Sigmoid colon (tissue), 7 donors: Measurements from ENCODE around the gene MBP. TPM values are rescaled to one million over a fixed set of nuclear protein-coding genes. Genes with fewer than 3 reads are reported as not detected.

Source experiments
- DNase-seq: peaks from one replicate; pipeline ENCODE4 v3.0.0-alpha.2; 2019
- H3K27ac ChIP-seq, 4 donors: fragments of 200-600 bp; sonication (generic); one replicate each; pipeline ENCODE4 v1.5.1; 2016 to 2019; ENCODE audit warnings: mild to moderate bottlenecking in 1 of 4
- H3K27me3 ChIP-seq, 3 donors: fragments of 200-600 bp; sonication (generic); one replicate each; pipeline ENCODE4 v1.5.1; 2019; ENCODE audit warnings: mild to moderate bottlenecking in 1 of 3
- H3K36me3 ChIP-seq, 4 donors: fragments of 200-600 bp; sonication (generic); one replicate each; pipeline ENCODE4 v1.5.1; 2016 to 2019
- H3K4me1 ChIP-seq, 4 donors: fragments of 200-600 bp; sonication (generic); one replicate each; pipeline ENCODE4 v1.5.1; 2017 to 2019
- H3K4me3 ChIP-seq, 4 donors: fragments of 200-600 bp; sonication (generic); one replicate each; pipeline ENCODE4 v1.5.1; 2017 to 2019; ENCODE audit warnings: mild to moderate bottlenecking in 2 of 4, moderate library complexity in 1 of 4
- H3K9me3 ChIP-seq, 4 donors: fragments of 200-600 bp in 3 of 4; sonication (generic) in 3 of 4; one replicate each; pipeline versions ENCODE4 v1.5.1 to v1.6.1; 2013 to 2019
- CTCF ChIP-seq, 4 experiments: fragments of 450-650 bp in 3 of 4; fragments of 200-600 bp in 1 of 4; IDR thresholded peaks; one replicate each; pipeline ENCODE4 v1.5.1; 2016 to 2019; ENCODE audit warnings: antibody characterized with exemption in 4 of 4, mild to moderate bottlenecking in 3 of 4, moderate library complexity in 2 of 4
- EP300 ChIP-seq, 4 donors: sonication (generic); formaldehyde crosslinking; IDR thresholded peaks; one replicate each; pipeline ENCODE4 v1.6.1; 2017; ENCODE audit warnings: antibody characterized with exemption in 4 of 4
- POLR2A ChIP-seq, 2 donors: fragments of 450-650 bp; IDR thresholded peaks; one replicate each; pipeline ENCODE4 v1.6.1; 2016; ENCODE audit warnings: antibody characterized with exemption in 2 of 2, mild to moderate bottlenecking in 2 of 2, moderate library complexity in 2 of 2
- POLR2AphosphoS5 ChIP-seq, 4 donors: sonication (generic); formaldehyde crosslinking; IDR thresholded peaks; one replicate each; pipeline ENCODE4 v1.6.1; 2017; ENCODE audit warnings: antibody characterized with exemption in 4 of 4
- WGBS, 2 donors: extraction: QIAGEN DNeasy Blood & Tissue Kit; methylation state at CpG; one replicate each; pipeline ENCODE4 v1.1.7; 2013; 5-methylcytosine and 5-hydroxymethylcytosine counted together
- intact Hi-C: fragments of 100-400 bp; cut with DNase I; formaldehyde crosslinking; loops from one replicate; pipeline ENCODE4 v1.15.1; 2023
- polyA plus RNA-seq, 3 donors: library from polyadenylated mRNA; stranded (reverse); fragments of 200-250 nt; gene quantifications; one replicate each; pipeline ENCODE4 v1.2.3, GENCODE V29; 2013
- total RNA-seq, 4 donors: library from RNA; depleted of rRNA; stranded (reverse); fragments of >200 nt; gene quantifications; one replicate each; pipeline ENCODE4 v1.1.0, GENCODE V29; 2016
- donor health status: healthy with polysubstance abuse.
- donor health status: Bipolar disorder and iron deficiency.
- donor health status: healthy.

Gene MBP
- total and polyA plus RNA-seq, 7 donors, result 18.3 to 30.7 (median 24.0) TPM

- Histone ChIP-seq H3K4me1 (peaks cover 0 to 35% (median 24%) of the 10 kb centered on the region in 4 donors), H3K36me3 (no peaks in the 10 kb centered on the region), H3K27ac (peak overlapping the region in 1 of 4 donors; percentile 73), H3K4me3 (no peak overlapping the region), H3K9me3 (no peaks in the 10 kb centered on the region), H3K27me3 (no peaks in the 10 kb centered on the region)
- TF ChIP-seq POLR2AphosphoS5 (IDR thresholded peaks at IDR 0.05) (no peak), POLR2A (IDR thresholded peaks at IDR 0.05) (no peak), EP300 (IDR thresholded peaks at IDR 0.05) (no peak), CTCF (IDR thresholded peaks at IDR 0.05) (no peak)
- no peak for DNase-seq
- WGBS, 2 donors, result 96% methylated on average over 14 of the region's 14 CpGs
- intact Hi-C loops, result no loop called here
These were observed 21.6 kb downstream of the MBP start for GRCh38 chr18:77110936-77111335.

- TF ChIP-seq EP300 (IDR thresholded peaks at IDR 0.05), result no peak
- intact Hi-C loops, result no loop called here
- DNase-seq, result no peak
- 94% methylated on average over 3 of the region's 3 CpGs for WGBS, 2 donors
- H3K36me3 ChIP-seq, result no peaks in the 10 kb centered on the region
- peaks cover 0 to 35% (median 24%) of the 10 kb centered on the region in 4 donors for H3K4me1 ChIP-seq
- H3K27ac ChIP-seq, result peak overlapping the region in 1 of 4 donors; percentile 73
- H3K9me3 ChIP-seq, result no peaks in the 10 kb centered on the region
- H3K4me3 ChIP-seq, result no peak overlapping the region
- H3K27me3 ChIP-seq, result no peaks in the 10 kb centered on the region
These were observed 22.2 kb downstream of the MBP start for GRCh38 chr18:77110400-77110799.

GRCh38 chr18:77109648-77110019 is 22.9 kb downstream of the MBP start:
- Histone ChIP-seq H3K9me3 (no peaks in the 10 kb centered on the region), H3K27me3 (no peaks in the 10 kb centered on the region), H3K36me3 (no peaks in the 10 kb centered on the region), H3K4me1 (peaks cover 0 to 35% (median 24%) of the 10 kb centered on the region in 4 donors), H3K4me3 (no peak overlapping the region), H3K27ac (peak overlapping the region in 2 of 4 donors; percentile 74)
- TF ChIP-seq CTCF (IDR thresholded peaks at IDR 0.05), result no peak
- no peak for TF ChIP-seq POLR2A (IDR thresholded peaks at IDR 0.05)
- TF ChIP-seq POLR2AphosphoS5 (IDR thresholded peaks at IDR 0.05), result no peak
- no peak for TF ChIP-seq EP300 (IDR thresholded peaks at IDR 0.05)
- intact Hi-C loops, result loop anchor here (5.0 kb wide), 1 partner anchor 52 kb away; no protein-coding TSS in a partner anchor
- DNase-seq, result no peak
- 91 to 92% methylated on average over 5 of the region's 5 CpGs for WGBS, 2 donors

GRCh38 chr18:77108821-77109647 is 23.5 kb downstream of the MBP start:
- DNase-seq, result no peak
- H3K9me3 ChIP-seq, result no peaks in the 10 kb centered on the region
- H3K4me1 ChIP-seq, result peaks cover 0 to 35% (median 24%) of the 10 kb centered on the region in 4 donors
- TF ChIP-seq CTCF (IDR thresholded peaks at IDR 0.05) (no peak), POLR2AphosphoS5 (IDR thresholded peaks at IDR 0.05) (no peak), POLR2A (IDR thresholded peaks at IDR 0.05) (no peak), EP300 (IDR thresholded peaks at IDR 0.05) (no peak)
- intact Hi-C loops, result loop anchor here (5.0 kb wide), 1 partner anchor 52 kb away; no protein-coding TSS in a partner anchor
- WGBS, 2 donors, result 80 to 89% methylated on average over 7 of the region's 7 CpGs
- no peaks in the 10 kb centered on the region for H3K36me3 ChIP-seq
- H3K27ac ChIP-seq, result peak overlapping the region; percentile 39 to 74 (median 64)
- no peaks in the 10 kb centered on the region for H3K27me3 ChIP-seq
- H3K4me3 ChIP-seq, result no peak overlapping the region

GRCh38 chr18:77108001-77108692 is 24.4 kb downstream of the MBP start:
- no peak for TF ChIP-seq CTCF (IDR thresholded peaks at IDR 0.05)
- TF ChIP-seq POLR2AphosphoS5 (IDR thresholded peaks at IDR 0.05), result peak; percentile 70 to 87 (median 85)
- peak in 3 of 4 donors; percentile 5 to 50 (median 23) for TF ChIP-seq EP300 (IDR thresholded peaks at IDR 0.05)
- TF ChIP-seq POLR2A (IDR thresholded peaks at IDR 0.05), result no peak
- WGBS, 2 donors, result 36 to 70% methylated on average over 13 of the region's 13 CpGs
- Histone ChIP-seq H3K36me3 (no peaks in the 10 kb centered on the region), H3K4me3 (peak overlapping the region in 1 of 4 donors; percentile 13), H3K9me3 (no peaks in the 10 kb centered on the region), H3K27ac (peak overlapping the region; percentile 53 to 74 (median 68)), H3K4me1 (peaks cover 0 to 29% (median 25%) of the 10 kb centered on the region in 4 donors), H3K27me3 (no peaks in the 10 kb centered on the region)
- DNase-seq, result peak; percentile 91
- intact Hi-C loops, result loop anchor here (5.0 kb wide), 1 partner anchor 51 kb away; no protein-coding TSS in a partner anchor
